HG02571 (cell line): ENCODE data around the gene KRT80.
A peak's percentile ranks its signal among the peaks of the same experiment; 100 is the strongest.

Source experiments
- ATAC-seq: cut with Tn5 transposase; IDR thresholded peaks from one replicate; pipeline ENCODE4 v1.9.1; 2021; ENCODE audit warnings: mild to moderate bottlenecking, moderate library complexity; ENCODE audit not compliant: unreplicated experiment

Gene KRT80

DNA sequence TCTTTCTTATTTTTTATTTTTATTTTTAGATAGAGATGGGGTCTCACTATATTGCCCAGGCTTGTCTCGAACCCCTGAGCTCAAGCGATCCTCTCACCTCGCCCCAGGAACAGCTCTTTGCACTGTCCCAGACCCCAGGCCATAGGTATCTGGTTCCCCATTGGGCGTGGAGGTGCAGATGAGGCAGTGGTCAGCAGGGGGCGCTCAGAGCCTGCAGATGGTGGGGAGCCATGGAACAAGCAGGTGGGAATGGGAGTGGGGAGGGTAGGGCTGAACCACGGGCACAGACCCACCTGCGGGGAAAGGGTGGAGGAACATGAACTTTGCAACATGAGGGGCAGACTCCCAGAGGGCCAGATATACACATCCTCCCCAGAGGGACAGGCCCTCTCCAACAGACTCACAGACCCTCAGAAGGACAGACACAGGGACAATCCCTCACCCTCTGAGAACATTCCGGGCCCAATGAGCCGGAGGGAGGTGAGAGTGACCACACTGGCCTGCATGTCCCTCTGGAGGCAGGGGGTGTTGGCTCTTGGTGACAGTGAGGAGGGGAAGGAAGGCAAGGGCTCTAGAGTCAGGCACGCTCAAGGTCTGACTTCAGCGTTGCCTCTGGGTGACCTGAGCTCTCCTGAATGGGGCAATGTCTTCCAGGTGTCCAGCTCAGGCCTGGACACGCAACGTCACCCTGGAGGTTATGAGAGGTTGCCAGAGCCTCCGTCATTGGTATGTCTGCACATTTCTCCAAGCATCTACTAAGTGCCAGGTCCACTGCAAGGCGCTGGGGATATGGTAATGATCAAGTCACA lies 34.9 kb downstream of the KRT80 start:
- peak; percentile 57 for ATAC-seq

DNA sequence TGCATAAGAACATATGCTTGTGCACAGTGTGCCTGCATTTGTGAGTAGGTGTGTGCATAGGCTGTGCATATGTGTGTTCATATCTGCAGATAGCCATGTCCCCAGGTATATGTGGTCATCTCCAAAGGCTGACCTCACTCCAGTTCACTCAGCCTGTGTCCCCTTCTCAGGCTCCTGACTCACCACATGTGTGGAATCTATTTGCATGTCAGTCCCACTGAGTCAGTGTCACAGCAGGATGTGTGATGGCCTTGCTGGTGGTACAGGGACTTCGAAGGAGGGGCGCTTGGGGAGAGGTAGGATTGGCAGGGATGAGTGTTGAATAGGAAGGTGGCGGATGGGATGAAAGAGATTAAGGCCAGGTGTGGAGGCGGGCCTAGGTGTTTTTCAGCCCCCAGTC lies 35.5 kb downstream of the KRT80 start:
- no peak for ATAC-seq

DNA sequence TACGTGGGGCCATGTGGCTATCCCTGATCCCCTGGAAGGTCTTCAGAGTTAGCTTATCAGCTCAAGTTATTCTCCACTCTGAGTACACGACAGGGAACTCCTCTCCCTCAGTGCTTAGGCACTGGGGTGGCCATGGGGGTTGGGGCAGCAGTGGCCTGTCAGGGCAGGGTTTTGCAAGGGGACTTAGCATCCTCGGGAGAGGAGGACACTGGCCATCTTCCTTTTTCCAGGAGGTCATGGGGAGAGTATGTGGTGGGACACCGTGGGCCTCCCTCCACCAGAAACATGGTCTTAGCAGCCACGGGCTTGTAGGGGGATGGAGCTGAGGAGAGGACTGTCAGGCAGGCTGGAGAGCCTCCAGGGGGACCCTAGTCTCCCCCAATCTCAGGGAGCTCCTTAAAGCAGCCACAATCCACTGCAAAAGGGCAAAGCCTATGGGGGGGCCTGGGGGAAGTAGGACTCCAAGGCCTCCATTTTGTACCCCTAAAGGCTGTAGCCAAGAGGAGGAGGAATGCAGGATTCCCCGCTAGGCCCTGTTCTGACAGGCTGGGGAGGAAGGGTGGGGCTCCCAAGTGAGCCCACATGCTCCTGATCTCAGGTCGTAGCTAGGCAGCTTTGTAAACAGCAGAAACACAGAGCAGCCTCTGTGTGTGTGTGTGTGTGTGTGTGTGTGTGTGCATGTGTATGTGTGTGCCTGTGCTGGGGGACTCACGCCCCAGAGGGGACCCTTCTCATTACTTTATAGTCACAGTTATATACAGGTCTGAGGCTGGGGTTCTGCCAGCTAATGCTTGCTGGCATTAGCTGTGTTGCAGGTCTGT lies 36.6 kb downstream of the KRT80 start:
- ATAC-seq: no peak

DNA sequence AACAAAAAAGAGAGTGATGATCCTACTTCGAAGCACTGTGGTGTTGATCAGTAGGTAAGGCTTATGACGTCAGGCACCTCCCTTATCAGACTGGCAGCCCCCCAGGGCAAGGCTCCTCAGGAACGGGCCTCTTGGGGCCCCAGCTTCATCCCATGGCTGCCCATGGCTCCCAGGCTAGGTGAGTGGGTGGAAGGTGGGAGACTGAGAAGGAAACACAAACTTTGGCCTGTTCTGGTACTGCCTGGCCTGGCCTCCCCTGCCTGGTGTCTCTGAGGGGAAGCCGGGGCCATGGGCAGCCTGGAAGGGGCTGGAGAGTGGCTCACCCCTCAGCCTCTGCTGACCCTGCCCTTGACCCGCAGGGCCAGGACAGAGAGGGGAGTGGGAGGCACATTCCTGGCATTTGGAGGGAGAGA lies 38.9 kb downstream of the KRT80 start:
- no peak for ATAC-seq

DNA sequence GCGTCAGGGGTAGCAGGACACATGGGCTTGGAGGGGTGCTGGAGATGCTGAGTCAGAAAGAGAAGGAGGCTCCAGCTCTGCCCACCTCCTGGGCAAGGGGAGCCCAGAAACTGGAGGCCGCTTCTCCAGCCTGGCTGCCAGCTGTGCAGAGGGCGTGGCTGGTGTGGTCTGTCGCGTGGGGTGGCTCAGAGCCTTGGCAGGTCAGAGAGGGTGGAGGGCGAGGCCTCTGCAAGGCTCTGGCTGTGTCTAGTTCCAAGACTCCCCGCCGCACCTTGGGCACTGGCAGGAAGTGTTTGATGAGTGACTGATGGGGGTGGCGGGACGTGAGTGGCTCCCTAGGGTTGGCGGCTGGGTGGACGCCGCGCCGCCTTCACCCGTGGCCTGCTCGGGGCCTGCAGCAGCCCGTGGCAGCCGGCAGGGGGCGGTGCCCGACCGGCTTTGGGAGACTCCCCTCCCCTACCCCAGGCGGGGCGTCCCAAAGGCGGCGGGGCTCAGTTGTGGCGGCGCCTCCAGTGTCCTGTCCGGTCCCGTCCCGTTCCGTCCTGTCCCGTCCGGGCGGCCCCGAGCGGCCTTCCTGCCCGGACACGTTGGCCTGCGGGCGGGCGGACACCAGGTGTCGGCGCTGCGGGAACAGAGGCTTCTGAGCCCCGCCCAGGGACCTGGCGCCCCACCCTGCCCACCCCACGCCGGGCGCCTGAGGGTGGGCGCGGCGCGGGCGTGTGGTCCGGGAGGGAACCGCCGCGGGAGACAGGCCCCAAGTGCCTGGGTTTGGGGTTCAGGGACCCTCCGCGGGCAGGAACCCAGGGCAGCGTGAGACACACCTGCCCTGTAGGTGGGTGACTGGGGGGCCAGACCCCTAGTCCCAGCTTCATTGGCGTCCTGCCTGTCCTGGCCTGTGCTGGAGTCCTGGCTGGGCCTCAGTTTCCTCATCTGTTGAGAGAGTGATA lies 39.7 kb downstream of the KRT80 start:
- no peak for ATAC-seq

DNA sequence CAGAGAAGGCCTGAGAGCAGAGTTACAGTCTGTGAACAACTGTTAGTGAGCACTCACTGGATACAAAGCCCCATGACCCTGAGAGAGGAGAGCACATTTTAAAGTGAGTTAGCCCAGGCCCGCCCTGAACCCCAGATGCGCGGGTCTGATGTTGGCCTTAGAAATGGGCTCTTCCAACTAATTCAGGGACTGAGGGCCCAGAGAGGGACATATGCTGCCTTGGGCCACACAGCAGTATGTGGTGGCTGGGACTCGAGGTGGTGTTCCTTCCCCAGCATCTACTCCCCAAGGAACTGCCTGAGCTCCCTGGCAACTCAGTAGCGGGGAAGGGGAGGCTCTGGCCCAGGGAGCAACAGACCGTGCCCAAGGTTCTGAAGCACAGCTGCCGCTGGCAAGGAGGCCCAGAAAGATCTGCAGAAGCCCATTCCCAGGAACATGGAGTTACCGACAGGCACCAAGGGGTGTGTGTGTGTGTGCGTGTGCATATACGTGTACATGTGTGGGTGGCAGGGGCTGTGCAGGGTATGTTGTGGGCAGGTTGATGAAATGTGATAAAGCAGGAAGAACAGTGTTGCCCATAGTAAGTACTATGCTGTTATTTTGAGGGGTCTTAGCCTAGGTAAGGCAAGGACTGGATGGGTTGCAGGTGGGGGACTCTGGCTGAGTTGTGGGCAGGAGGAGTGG lies 40.5 kb downstream of the KRT80 start:
- ATAC-seq: no peak

DNA sequence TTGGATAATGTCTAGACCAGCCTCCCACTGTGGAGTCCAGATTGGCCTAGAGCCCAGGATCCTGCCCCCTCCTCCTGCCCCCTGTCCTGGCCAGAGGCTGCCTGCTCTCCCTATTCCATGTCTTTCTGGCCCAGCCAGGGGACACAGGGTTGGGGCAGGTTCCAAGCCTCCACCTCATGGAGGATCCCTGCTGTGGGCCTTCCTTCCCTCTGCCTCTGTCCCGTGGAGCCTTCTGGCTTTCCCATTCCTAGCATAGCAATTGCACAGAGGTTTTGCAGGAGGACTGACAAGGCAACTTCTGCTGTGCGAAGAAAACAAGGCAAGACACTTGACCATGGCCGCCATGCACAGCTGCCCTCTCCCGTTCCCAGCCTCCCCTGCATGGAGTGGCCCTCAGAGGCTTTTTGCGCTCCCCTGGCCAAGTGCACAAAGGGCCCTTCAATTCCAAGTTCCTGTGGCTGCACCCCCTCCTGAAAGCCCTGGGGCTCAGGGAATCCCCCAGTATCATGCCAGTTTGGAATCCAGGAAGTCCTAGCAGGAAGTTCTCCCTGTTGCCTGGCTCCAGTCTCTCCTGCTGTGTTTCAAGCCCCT lies 42.1 kb downstream of the KRT80 start:
- ATAC-seq: no peak

DNA sequence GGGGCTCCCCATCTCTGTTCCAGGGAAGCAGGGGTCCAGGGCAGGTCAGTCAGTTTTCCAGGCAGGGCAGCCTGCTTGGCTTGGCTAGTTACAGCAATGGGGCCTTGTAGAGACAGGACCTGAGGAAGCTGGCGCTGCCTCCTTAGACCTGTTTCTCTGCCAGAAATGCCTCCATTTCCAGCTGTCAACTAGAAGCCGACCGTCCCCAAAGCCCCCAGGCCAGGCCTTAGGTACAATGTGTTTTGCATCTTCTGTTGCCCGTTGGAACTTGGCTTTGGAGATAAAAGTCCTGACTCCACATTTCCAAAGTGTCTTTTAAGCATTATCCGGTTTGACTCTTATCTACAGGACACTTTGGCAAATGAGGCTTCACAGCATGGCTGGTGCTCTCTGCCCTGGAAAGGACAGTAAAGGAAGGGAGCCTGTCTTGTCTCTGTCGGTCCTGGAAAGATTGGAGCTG lies 42.6 kb downstream of the KRT80 start:
- ATAC-seq: no peak

DNA sequence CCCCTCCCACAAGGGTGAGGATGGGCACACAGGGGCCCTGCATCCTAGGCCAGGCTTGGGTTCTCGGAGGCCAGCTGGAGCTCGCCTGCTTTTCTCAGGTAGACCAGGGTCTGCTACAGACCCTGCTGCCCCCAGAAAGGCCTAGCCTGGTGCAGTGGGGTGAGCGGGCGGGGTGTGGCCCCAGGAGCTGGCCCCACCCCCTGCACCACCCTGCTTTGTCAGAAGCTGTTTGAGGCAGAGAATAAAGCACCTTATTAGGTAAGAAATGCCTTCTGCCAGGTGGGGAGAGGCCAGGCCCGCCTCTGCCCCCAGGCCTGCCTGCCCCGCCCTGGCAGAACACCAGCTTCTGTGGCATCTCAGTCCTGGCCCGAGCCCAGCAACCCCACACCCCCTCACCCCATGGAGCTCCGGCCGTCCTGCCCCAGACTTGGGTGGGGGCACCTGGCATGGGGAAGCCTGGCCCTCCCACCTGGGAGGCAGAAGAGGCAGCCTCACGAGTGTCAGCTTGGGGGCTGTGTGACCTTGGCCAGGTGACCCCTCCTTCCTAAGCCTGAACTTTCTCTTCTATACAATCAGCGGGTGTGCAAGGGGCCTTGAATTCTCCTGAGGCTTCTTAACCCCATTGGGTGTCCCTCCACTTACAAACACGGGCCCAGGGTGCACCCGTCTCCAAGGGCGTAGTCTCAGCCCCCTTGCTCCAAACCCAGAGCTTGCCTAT lies 43.2 kb downstream of the KRT80 start:
- no peak for ATAC-seq

DNA sequence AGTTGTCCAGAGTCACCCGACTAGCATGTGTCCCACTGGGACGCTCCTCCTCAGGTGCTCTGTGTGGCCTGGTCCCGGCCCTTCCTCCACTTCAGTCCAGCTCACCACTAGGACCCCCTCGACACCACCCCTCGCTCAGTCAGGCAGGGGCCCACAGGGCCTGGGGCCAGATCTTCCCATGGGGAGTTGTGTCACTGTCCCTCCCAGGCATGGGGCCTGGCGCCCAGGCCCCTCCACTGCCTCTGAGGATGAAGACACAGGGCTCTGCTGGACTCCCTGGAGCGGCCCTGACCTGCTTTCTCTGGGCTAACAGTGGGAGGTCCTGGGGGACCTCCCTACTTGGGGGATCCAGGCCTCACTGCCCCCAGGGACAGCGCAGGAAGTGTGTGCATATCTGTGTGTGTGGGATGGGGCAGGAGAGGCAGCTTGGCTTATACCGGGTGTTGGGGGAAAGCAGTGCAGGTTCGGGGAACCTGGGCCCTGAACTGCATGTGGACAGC lies 43.8 kb downstream of the KRT80 start:
- ATAC-seq: no peak

DNA sequence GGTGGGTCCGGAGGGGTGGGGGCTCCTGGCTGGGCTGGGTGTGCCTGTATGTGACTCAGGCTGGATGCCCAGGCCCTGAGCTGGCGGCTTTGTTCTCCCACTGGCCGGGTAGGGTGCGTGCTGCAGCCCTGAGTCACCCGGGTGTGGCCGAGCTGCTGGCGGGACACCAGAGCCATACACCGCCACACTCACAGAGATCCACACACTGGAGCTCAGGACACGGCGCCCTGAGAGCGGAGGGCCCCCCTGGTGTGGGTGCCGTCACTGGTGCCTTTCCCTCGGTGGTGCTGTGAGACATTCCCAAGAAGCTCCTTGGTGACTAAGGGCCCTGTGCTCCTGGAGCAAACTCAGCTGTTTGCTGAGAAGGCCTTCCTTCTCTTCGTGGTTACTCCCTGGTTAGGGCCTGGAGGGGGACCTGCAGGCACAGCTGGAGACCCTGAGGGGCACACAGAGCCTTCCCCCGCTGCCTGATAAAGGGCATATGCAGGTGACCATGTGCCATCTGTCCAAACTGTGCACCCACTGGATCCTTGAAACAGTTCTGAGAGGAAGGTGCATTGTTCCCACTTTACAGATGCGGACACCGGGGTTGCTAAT lies 44.3 kb downstream of the KRT80 start:
- no peak for ATAC-seq

DNA sequence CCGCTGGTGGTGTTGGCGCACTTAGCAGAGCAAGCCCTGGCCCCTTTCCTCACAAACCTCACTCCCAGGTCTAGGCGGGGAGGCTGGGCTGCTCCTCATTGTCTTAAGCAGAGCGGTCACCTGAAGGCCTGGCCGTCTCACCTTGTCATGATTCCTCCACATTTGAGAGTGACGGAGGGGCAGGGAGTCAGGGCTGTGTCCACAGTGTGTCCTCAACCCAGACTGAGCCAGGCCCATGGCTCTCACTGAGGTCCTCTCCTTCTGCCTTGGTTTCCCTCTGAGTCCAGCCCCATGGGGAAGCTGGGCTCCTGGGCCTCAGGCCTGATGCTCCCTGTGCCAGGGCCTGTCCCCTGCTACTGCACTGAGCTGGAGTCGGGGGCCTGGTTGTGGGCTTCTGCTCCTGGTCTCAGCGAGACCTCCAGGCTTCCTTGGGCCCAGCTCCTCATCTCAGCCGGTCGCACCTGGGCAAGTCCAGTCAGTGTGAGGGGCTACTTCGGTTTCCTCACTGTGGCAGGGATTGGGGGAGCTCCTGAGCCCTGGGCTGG lies 44.9 kb downstream of the KRT80 start:
- no peak for ATAC-seq

DNA sequence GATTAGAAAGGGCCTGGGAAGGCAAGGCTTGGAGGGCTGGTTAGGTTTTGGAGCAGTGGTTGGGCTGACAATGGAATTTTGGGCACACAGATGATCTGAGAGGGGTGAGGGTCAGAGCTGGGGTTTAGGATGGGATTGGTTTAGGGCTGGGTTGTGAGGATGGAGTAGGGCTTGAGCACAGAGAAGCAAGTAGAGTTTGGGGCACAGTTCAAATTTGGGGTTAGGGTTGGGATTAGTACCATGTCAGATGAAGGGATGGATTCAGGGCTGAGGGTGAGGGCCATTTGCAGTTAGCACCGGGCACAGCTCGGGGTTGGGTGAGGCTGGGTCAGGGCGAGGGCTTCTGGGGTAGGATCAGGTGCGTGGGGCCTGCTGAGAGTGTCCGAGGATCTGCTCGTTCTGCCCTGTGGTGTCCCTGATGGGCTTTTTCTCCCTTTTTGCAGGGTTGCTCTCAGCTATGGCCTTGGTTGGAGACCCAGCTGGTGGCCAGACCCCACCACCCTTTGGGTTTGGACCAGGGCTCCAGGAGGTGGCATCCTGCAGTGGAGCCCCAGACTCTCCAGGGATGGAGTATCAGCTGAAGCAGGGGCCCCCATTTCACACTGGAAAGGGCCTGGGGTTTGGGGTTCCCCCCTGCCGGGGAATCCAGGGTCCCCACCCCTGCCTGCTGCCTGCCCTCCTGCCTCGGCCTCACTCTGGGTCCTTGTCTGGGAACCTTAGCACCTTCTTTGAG lies 45.6 kb downstream of the KRT80 start:
- no peak for ATAC-seq

DNA sequence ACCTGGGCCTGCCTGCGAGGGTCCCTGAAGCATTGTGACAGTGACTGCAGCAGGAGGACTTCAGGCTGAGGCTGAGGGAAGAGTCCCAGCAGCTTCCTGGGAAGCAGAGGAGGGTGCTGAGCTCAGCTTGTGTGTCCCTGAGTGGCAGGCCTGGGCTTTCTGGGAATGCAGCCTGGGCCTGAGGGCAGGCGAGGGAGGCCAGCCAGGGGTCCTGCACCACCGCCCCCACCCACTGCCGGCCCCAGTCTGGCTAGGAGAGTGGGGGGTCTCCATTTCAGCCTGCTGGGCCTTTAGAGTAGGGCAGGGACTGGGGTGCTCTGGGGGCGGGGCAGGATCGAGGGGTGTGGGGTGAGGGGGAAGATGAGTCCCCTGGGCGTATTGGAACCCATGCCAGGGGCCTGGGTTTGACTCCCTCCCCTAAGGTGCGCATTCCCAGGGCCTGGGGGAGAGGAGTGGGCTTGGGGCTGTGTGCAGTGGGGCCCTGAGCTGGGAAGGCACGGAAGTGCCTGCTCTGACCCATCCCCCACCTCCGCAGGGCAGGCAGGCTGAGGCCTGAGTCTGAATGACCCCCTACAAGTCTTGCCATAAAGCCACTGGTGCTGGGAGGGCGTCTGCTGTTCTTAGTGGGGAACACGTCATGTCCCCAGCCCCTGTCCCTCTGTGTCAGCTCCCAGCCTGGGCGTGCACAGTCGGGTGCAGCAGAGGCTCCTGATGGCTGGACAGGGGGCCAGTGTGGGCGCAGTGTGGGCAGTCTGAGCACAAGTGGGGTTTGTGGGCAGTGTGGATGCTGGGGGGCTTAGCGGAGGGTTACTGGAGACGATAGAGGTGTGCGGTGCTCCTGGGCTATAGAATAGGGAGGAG lies 46.4 kb downstream of the KRT80 start:
- no peak for ATAC-seq

DNA sequence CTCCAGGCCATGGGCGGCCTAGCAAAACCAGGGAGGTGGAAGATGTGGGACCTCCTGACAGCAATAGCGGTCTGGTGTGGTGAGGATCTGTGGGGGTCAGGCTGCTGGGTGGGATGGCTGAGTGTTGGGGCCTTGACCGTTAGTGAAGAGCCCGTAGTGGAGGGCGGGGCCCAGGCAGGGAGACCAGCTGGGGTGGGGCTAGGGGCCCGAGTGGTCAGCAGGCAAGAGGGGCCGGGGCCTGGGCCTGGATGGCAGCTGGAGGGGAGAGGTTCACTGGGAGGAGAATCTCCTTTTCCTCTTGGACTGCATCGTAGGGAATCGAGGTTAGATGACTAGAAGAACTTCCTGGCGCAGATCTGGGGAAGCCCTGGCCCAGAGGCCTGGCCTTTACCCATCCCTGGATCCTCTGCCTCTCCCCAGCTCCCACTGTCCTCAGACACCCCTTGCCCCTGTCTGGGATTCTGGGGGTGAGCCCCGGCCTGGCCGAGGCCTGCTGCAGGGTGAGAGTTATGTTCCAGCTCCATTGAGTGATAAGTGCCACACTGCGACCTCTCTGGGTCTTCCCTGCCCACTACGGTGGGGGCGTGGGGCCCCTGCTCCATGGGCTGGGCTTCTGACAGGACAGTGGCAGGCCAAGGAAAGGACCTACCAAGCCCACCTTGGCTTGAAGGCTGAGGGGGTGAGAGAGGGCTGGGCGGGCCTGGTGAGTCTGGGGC lies 47.1 kb downstream of the KRT80 start:
- no peak for ATAC-seq

DNA sequence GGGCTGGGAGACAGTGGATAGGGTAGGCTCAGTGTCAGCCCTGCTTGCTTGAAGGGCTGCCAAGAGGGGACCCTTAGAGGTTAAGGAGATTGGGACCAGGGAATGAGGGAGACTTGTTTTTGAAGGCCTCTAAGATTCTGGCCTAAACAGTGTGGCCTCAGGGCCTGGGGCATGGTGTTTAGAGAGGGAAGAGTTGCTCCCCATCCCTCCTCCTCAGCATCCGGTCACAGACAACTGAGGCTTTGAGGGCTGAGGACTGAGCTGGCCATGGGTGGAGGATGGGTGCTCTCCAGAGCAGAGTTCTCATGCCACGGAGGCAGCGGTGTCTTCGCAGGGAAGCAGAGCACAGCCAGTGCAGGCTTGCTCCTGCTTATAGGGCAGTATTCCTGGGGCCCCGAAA lies 49.4 kb downstream of the KRT80 start:
- ATAC-seq: no peak
